A673 (cell line): Measurements from ENCODE around the gene USF2. TPM values are rescaled to one million over a fixed set of nuclear protein-coding genes. Genes with fewer than 3 reads are reported as not detected.
"Not testable (repeated sequence)": the region's sequence is repeated elsewhere in the genome, so short reads cannot be mapped to it uniquely, and the experiment has no call there.

Experiments
- BruUV-seq: library from RNA; stranded (reverse); fragments of 400-500 nt; replicated peaks from 2 replicates; lab custom pipeline; 2021; lab: Mats Ljungman, UMichigan
- CTCF ChIA-PET: fragments of 300-600 bp; sonication (Branson Sonifier 250); formaldehyde crosslinking; loops from one replicate; lab custom pipeline; 2022; ENCODE audit warnings: antibody characterized with exemption; lab: Charles Lee
- POLR2A ChIA-PET: fragments of 300-600 bp; sonication (Branson Sonifier 250); formaldehyde crosslinking; loops from one replicate; lab custom pipeline; 2022; ENCODE audit warnings: antibody characterized with exemption; ENCODE audit not compliant: low non-redundant PET; lab: Charles Lee
- DNase-seq: peaks from one replicate; pipeline ENCODE4 v3.0.0-alpha.2; 2015; ENCODE audit warnings: low spot score
- H3K27ac ChIP-seq: fragments of 200-600 bp; sonication (generic); 2 replicates; pipeline ENCODE4 v1.5.1; 2016; ENCODE audit warnings: mixed run types, low read depth, mild to moderate bottlenecking, mixed read lengths, antibody characterized with exemption, low read length; ENCODE audit not compliant: poor library complexity, severe bottlenecking
- H3K27me3 ChIP-seq: fragments of 200-600 bp; sonication (generic); replicated peaks from 2 replicates; pipeline ENCODE4 v1.6.1; 2017; ENCODE audit warnings: mixed run types, low read depth, mild to moderate bottlenecking, mixed read lengths, antibody characterized with exemption, low read length; ENCODE audit not compliant: insufficient read depth, poor library complexity
- H3K36me3 ChIP-seq: fragments of 200-600 bp; sonication (generic); 2 replicates; pipeline ENCODE4 v1.6.1; 2016; ENCODE audit warnings: mixed run types, mild to moderate bottlenecking, mixed read lengths, antibody characterized with exemption, low read length; ENCODE audit not compliant: insufficient read depth, poor library complexity, severe bottlenecking
- H3K4me1 ChIP-seq: fragments of 200-600 bp; sonication (generic); 2 replicates; pipeline ENCODE4 v1.6.1; 2017; ENCODE audit warnings: mixed run types, mild to moderate bottlenecking, mixed read lengths, antibody characterized with exemption, low read length; ENCODE audit not compliant: insufficient read depth, poor library complexity, severe bottlenecking
- H3K4me3 ChIP-seq: fragments of 200-600 bp; sonication (generic); 2 replicates; pipeline ENCODE4 v1.5.1; 2016; ENCODE audit warnings: low read depth, mixed run types, mild to moderate bottlenecking, mixed read lengths, low read length; ENCODE audit not compliant: poor library complexity, severe bottlenecking
- H3K9me3 ChIP-seq: fragments of 200-600 bp; sonication (generic); 2 replicates; pipeline ENCODE4 v1.6.1; 2016; ENCODE audit warnings: mixed run types, low read depth, mild to moderate bottlenecking, mixed read lengths, antibody characterized with exemption, low read length; ENCODE audit not compliant: poor library complexity, severe bottlenecking
- EZH2 ChIP-seq: fragments of 200-600 bp; sonication (generic); IDR thresholded peaks from 2 replicates; pipeline ENCODE4 v1.6.1; 2017; ENCODE audit warnings: borderline replicate concordance, low read depth, mild to moderate bottlenecking, mixed read lengths, antibody characterized with exemption, low read length; ENCODE audit not compliant: poor library complexity, severe bottlenecking
- intact Hi-C: fragments of 100-400 bp; cut with micrococcal nuclease; formaldehyde crosslinking; loops from one replicate; pipeline ENCODE4 v1.10.0; 2022; ENCODE audit not compliant: unreplicated experiment
- total RNA-seq: library from RNA; stranded (reverse); gene quantifications from 2 replicates; pipeline ENCODE4 v1.2.3, GENCODE V29; 2021
- TF ChIP-seq, protein P1 (sequence below): fragments of 300-800, 200-600 bp; sonication (generic); conservative IDR thresholded peaks from 2 replicates; pipeline ENCODE4 v1.5.1; 2017; ENCODE audit warnings: low read depth, mild to moderate bottlenecking, antibody characterized with exemption, low read length, moderate library complexity, mixed read lengths

Gene USF2
- total RNA-seq, 1 experiment from 2014 or later = 82.0 TPM

DNA sequence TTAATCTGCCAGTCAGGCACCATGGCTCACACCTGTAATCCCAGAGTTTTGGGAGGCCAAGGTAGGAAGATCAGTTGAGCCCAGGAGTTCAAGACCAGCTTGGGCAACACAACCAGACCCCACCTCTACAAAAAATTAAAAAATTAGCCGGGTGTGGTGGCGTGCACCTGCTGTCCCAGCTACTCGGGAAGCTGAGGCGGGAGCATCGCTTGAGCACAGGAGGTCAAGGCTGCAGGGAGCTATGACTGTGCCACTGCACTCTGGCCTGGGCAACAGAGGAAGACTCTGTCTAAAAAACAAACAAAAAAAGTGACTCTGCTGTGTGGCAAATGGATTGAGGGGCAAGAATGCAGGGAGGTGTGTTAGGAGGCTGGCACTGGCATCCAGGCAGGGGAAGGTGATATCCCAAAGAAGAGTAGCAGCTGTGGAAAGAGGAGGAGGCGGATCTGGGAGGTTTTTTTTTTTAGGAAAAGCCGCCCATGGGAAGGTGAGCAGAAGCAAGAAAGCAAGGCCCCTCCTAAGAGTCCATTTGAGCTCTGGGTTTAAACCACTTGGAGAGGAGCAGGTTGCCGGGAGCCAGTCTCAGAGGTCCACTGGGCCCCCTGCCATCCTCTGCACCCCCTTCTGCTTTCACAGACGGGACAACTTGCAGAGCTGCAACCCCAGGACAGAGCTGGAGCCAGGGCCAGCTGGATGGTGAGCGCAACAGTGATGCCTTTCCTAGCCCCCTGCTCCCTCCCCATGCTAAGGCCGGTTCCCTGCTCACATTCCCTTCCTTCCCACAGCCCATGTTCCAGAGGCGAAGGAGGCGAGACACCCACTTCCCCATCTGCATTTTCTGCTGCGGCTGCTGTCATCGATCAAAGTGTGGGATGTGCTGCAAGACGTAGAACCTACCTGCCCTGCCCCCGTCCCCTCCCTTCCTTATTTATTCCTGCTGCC is 15.7 kb downstream of the USF2 start:
- no TSS peak for BruUV-seq
- H3K4me3 ChIP-seq = no peak overlapping the region
- TF ChIP-seq, protein P1, sequence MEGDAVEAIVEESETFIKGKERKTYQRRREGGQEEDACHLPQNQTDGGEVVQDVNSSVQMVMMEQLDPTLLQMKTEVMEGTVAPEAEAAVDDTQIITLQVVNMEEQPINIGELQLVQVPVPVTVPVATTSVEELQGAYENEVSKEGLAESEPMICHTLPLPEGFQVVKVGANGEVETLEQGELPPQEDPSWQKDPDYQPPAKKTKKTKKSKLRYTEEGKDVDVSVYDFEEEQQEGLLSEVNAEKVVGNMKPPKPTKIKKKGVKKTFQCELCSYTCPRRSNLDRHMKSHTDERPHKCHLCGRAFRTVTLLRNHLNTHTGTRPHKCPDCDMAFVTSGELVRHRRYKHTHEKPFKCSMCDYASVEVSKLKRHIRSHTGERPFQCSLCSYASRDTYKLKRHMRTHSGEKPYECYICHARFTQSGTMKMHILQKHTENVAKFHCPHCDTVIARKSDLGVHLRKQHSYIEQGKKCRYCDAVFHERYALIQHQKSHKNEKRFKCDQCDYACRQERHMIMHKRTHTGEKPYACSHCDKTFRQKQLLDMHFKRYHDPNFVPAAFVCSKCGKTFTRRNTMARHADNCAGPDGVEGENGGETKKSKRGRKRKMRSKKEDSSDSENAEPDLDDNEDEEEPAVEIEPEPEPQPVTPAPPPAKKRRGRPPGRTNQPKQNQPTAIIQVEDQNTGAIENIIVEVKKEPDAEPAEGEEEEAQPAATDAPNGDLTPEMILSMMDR = no peak
- no peak for TF ChIP-seq EZH2
- no peaks in the 10 kb centered on the region for H3K27me3 ChIP-seq
- intact Hi-C loops = no loop called here
- H3K36me3 ChIP-seq = no peaks in the 10 kb centered on the region
- CTCF ChIA-PET = interaction anchor here (0.6 kb wide), 1 partner anchor 93 kb away, joined by 5 read pairs; no protein-coding TSS in a partner anchor
- POLR2A ChIA-PET = no interaction called here
- no peaks in the 10 kb centered on the region for H3K9me3 ChIP-seq
- no peak for DNase-seq
- no peak overlapping the region for H3K27ac ChIP-seq
- H3K4me1 ChIP-seq = no peaks in the 10 kb centered on the region

DNA sequence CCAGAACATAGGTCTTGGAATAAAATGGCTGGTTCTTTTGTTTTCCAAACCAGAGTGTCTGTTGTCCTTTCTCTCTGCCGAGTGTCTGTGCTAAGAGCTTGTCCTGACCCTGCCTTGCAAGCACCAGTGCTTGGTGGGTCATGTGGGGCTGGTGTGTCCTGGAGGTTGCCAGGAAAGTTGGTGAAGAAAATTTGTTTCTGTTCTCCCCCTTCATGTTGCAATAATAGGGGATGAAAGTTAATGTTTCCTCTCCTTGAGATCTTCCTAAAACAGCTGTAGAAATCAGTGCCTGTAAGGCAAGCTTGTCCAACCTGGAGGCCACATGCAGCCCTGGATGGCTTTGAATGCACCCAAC is 16.3 kb downstream of the USF2 start:
- no peaks in the 10 kb centered on the region for H3K9me3 ChIP-seq
- ChIA-PET POLR2A (no interaction called here), CTCF (no interaction called here)
- no peak for DNase-seq
- no peaks in the 10 kb centered on the region for H3K27me3 ChIP-seq
- intact Hi-C loops = no loop called here
- no peak overlapping the region for H3K27ac ChIP-seq
- TF ChIP-seq, protein P1 = no peak
- TF ChIP-seq EZH2 = no peak
- no TSS peak for BruUV-seq
- H3K36me3 ChIP-seq = no peaks in the 10 kb centered on the region
- H3K4me3 ChIP-seq = no peak overlapping the region
- H3K4me1 ChIP-seq = no peaks in the 10 kb centered on the region

DNA sequence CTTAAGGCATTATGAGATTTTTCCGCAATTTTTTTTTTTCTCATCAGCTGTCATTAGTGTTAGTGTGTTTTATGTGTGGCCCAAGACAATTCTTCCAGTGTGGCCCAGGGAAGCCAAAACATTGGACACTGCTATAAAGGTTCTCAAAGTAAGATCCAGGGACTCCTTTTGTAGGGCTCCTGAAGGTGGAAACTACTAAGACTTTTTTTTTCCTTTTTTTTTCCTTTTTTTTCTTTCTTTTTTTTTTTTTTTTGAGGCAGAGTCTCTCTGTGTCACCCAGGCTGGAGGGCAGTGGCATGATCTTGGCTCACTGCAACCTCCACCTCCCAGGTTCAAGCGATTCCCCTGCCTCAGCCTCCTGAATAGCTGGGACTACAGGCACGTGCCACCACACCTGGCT is 16.7 kb downstream of the USF2 start:
- H3K27ac ChIP-seq, H3K4me3 ChIP-seq, H3K4me1 ChIP-seq, DNase-seq, POLR2A ChIA-PET, intact Hi-C loops, H3K36me3 ChIP-seq, BruUV-seq, H3K27me3 ChIP-seq, CTCF ChIA-PET, H3K9me3 ChIP-seq: not testable (repeated sequence)

DNA sequence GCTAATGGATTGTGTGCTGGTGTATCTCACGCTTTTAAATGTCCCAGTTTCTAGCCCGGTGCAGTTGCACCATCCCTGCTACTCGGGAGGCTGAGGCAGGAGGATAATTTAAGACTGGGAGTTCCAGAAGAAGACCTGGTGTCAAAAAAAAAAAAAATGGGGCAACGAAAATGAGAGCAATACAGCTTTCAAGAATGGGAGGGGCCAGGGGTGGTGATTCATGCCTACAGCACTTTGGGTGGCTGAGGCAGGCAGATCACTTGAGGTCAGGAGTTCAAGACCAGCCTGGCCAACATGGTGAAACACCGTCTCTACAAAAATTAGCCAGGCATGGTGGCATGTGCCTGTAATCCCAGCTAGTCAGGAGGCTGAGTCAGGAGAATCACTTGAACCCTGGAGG is 17.3 kb downstream of the USF2 start:
- BruUV-seq, H3K9me3 ChIP-seq, H3K4me1 ChIP-seq, intact Hi-C loops, DNase-seq, POLR2A ChIA-PET, H3K4me3 ChIP-seq, CTCF ChIA-PET, H3K27ac ChIP-seq, H3K27me3 ChIP-seq, H3K36me3 ChIP-seq: not testable (repeated sequence)
